Stimulated activated CD4-positive, alpha-beta T cell treated with anti-CD3 and anti-CD28 coated beads, TNF-alpha, amount 100 ng/mL, for 4 hours (primary cell): ENCODE measurements around the gene CPLX1.

ENCODE experiments used
- DNase-seq, 3 experiments: peaks; one replicate each; pipeline ENCODE4 v3.0.0-alpha.2; 2020; ENCODE audit warnings: low read depth in 3 of 3

CPLX1 gene

DNA sequence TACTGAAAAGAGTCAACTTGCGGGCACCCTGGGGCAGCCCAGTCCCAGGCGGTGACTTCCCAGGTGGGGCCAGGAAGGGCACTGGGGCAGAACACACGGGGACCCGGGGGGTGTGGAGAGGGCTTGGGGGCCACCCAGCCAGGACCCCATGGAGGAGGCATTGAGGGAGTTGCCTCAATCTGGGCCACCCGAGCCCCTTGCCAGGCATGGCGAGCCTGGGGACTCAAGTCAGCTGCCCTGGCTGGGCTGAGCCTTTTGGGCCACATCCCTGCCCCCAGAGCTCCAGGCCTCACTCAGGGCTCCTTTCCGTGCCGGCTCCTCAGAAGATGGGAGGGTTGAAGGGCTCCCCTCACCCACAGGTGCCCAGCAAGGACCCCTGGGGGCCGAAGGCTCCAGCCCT, 6.6 kb upstream of the CPLX1 start:
- no peak for DNase-seq

DNA sequence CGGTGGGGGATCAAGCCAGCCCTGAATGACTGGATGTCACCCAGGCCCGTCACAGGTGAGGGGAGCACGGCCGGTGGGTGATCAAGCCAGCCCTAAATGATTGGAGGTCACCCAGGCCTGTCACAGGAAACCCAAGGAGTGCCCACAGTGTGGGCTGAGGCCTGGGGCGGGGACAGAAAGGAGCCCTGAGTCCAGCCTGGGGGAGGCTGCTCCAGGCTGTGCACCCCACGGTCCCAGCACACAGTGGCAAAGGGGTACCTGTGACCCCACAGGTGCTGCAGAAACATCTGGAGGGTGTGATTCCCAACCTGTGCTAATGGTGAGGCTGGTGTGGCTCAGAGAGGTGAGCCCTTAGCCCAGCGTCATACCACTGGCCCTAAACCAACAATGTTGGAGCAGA, 6.2 kb upstream of the CPLX1 start:
- DNase-seq: no peak

DNA sequence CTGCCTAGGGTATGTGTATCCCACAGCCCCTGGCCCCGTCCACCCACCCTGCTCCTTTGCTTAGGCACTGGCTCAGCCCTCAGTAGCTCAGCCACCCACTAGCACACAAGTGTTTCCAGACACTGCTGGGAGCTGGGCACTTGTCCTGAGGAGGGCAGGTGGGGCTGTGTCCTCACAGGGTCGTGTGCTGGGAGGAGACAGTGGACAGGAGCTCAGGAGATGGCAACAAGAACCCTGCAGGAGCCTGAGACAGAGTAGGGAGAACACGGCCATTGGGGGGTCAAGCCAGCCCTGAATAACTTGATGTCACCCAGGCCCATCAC, 5.5 kb upstream of the CPLX1 start:
- no peak for DNase-seq

DNA sequence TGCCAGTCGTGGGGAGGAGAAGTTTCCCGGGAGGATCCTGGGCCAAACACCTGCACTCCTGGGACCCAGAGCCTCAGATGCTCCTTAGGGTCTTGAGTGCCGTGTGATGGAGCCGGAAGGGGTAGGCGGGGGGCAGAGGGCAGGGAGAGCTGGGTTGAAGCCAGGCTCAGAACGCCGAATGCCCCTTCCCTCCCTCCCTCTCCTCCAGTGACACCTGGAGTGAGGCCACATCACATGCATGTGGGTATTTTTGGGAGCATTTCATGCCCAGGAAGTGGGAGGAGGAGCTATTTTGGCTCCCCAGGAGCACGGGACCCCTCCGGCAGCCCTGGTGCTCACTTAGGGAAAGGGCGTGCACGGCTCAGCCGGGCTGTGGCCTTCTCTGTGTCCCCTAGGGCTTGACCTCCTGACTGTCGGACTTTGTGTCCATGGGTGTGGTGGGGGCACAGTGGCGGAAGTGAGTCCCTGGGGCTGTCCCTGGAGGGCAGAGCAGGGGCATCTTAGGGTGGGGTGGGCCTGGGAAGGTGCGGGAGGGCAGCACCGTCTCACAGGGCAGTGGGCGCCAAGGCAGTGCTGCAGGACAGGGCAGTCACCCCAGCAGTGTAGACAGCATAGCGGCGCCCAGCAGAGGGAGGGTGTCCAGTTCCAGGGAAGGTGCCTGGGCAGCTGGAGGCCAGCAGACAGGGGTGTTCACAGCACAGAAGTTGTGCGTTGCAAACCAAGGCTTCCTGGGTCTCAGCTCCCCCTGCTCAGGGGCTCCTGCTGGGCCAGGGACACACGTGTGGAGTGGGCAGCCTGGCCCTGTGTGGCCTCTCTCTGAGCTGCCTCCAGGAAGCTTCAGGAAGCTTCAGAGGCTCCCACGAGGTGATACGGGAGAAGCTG, 4.9 kb upstream of the CPLX1 start:
- no peak for DNase-seq

DNA sequence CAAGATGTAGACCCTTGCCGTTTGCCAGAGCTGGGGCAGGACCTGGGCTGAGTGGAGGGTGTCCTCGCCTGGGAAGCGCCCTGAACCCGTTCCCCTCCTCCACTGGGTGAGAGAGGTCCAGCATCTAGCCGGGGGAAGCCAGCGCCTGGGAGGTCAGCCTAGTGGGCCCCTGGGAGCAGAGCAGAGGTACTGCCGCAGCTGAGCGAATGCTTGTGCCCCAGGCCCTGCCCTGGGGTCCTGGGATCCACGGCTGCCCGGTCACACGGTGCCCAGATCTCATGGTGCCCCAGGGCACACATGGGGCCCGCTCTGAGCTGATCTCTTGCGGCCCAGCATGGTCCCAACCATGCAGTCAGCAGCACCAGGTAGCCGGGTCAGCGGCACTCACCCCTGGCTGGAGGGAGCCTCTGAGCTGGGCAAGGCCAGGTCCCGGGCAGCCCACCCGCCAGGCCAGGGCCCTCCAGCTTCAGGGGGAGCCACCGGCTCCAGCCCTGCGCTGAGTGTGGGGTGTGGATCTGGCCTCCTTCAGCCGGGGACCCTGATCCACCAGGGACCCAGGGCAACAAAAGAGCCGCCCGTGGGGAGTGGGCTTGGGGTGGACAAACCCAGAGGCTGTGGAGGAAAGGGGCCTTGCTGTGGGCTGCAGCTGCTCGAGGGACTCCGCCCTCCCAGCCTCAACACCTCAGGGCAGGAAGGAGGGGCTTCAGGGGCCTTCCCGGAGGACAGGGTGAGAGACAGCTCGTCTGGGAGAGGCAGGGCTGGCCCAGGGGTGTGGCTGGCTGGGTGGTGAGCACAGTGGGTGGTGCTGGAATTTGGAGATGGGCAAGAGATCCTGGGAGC, 4.1 kb upstream of the CPLX1 start:
- no peak for DNase-seq

DNA sequence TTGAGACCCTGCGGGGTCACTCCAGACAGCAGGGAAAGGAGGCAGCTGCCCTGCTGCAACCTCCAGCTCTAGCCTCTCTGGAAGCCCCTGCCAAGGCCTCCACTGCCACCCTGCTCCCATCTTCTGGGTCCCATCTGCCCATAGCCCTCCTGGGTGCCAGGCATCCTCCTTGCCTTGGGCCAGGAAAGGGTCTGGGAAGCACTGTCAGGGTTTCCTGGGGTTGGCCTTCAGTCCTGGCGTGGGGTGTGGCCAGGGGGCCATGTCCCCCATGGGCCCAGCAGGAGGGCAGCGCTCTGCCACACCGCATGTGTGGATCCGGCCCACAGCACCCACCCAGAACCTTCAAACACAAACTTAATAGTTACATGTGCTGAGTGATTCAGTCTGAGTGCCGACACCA, 3.4 kb upstream of the CPLX1 start:
- no peak for DNase-seq

DNA sequence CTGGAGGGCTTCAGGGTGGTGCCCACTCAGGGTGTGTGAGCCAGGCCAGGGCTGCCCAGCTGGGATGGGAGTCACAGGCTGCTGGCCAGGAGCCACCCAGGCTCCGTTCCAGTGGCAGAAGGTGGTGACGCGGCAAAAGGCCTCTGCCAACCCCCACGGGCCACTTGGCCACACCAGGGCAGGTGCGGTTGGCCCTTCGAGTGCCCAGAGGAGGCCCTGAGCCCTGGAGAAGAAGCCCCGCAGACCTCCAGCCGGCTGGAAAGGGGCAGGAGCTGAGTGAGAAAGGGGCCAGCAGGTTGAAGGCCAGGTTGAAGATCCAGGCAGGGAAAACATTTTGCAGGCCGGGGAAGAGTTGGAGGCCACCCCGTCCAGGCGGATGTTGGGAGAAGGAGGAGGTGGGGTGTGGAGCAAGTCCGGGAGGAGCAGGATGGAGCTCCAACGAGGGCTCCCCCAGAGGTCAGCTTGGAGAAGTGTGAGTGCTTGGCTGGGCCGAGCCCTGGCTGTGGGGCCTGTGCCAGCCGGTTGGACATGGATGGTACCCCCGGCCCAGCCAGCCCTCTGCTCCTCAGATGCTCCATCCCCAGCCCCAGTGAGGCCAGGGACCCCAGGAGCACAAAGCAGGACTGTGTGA, 2.8 kb upstream of the CPLX1 start:
- no peak for DNase-seq

DNA sequence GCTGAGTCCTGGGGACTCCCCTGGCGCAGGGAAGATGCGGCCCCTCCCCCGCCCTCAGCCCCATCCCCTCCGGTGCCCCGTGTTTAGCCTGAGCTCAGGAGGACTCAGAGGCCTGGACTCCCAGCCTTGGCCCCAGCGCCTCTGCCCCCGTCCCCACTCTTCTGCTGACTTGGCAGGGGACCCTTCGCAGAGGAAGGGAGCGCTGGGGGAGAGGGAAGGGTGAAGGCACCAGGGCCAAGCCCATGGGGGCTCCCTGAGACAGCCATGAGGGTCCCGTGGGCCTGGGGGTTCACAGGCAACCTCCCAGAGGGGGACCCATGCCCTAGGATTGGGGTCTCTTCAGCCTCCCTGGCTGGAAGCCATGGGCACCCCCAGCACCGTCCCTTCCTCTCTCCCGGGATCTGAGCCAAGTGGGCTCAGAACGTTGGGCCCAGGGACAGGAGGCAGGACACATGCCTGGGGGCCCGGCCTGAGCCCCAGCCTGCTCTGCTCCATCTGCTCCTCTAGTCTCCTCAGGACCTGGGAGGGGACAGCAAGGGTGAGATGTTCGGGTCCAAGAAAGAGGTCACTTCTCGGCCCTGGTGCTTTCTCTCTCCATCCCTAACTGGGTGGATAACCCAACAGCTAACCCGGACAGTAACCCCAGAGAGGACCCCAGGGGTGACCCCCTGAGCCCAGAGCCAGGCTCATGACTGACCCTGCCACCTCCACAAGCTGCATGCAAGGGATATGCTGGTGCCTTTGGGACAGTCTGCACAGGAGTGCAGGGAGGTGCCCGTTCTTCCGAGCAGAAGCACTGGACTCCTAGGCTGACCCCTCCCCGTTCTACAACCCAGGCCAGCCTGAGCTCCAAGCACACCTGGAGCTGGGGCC, 1.5 kb upstream of the CPLX1 start:
- no peak for DNase-seq

DNA sequence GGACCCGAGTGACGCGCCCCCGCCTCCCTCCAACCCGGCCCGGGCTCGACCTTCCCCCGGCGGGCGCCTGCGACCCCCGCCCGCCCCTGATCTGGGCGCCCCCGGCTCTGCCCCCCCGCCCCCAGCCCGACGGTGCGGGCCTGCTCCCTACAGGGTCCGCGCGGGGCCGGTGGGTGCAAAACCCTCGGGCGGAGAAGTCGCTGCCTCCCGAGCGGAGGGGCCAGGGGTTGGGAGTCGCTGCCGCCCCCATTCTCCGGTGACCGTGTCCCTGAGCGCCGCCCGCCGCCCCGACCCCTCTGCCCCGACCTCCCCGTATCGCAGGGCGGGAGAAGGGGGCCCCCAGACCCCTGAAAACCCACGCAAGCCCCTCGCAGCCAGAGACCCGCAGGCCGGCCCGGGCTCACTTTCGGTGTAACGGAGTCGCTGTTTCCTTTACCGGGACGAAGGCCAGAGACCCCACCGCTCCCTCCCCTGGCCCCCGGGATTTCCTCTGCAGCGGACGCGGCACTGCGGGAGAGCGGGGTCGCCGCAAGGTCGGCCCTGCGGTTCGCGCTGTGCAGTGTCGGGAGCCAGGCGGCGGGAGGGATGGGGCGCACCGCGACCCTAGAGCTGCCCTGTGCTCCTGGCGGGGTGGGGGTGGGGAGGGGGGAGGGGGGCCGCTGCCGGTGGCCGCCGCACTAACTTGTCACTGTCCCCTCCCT, 729 bp upstream of the CPLX1 start:
- DNase-seq: no peak

DNA sequence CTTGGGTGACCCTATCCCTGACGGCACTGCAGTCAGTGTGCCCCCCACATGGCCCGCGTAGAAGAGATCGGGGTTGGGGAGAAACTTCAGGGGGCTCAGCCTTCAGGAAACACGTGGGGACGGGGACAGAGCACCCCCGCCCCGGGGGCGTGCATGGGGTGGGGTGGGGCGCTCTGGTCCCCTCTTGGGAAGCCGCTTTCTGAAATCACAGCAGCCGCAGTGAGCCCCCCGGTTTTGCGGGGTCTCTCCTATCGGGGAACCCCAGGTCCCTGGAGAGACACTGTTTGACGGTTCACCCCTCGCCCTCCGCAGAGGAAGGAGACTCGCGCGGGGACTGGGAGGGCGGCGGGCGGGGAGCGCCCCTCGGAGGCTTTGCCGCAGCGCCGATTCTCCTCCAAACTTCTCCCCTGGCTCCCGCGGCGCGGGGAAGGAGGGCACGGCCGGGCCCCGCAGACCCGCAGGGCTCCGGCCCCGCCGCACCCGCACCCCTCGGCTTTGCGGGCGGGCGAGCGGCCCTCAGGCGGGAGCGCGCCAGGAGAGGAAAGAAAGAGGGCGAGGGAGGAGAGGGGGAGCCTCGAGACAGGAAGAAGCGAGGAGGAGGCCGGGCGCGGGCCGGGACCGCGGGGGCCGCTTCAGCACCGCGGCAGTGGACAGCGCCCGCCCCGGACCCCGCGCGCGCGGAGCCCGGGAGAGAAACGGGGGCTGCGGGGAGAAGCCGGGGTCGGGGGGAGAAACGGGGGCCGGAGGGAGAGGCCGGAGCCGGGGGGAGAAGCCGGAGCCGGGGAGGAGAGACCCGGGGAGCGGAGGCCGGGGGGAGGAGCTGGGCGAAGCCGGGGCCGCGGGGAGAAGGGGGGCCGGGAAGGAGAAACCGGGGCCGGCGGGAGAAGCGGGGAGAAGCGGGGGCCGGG, 612 bp downstream of the CPLX1 start:
- DNase-seq: peak in 1 of 3 experiments; percentile 15

DNA sequence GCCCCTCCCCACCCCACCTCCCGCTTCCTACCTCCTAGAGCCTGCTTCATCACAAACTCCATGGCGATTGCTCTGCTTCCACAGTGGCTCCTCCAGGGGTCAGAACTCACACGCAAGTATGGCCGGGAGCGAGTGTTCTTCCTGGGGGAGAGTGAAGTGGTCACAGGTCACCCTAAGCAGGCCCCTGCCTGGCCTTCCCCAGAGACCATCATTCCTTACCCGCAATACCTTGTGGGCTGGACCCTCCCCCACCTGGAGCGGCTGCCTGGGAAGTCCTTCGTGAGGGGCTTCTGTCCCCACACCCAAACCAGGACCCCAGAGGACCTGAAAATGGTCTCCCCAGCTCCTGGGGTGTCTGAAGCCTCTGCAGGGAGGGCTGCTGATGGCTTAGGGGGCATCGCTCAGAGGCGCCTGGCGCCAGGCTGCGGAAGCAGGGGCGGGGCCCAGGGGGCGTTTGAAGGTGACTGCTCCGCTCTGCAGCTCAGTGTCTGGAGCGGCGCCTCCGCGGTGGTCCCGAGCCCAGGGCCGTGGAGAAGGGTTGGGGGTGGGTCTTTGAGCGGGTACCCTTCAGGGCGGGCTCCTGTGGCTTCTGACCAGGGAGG, 1.4 kb downstream of the CPLX1 start:
- DNase-seq: no peak

DNA sequence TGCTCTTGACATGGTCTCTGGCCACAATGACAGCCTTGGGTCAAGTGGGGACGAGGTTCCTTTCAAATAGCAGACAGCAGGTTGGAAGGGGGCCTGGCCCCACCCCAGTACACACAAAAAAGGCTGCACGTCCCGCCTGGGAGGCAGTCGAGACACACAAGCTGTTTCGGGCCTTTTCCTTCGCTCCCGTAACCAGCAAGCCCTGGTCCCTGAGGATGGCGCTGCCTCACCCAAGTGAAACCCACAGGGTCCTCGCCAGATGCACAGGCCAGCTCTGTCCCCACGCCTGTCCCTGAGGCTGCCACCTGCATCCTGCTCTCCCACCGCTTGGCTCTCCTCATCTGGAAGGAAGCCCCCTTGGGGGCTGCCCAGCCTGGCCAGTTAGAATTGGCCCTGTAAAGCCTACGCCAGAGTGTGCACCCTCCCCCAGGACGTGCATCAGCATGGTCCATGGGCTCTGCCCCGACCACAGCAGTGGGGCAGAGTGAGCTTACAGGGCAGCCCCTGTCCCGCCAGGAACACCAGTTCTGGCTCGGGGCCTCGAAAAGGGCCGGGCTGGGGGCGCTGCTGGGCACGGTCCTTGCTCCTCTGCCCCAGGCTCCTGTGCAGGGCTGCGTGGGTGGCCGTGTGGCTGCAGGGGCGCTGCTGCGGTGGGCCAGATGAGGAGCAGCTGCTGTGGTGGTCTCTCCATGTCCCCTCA, 2.0 kb downstream of the CPLX1 start:
- no peak for DNase-seq

DNA sequence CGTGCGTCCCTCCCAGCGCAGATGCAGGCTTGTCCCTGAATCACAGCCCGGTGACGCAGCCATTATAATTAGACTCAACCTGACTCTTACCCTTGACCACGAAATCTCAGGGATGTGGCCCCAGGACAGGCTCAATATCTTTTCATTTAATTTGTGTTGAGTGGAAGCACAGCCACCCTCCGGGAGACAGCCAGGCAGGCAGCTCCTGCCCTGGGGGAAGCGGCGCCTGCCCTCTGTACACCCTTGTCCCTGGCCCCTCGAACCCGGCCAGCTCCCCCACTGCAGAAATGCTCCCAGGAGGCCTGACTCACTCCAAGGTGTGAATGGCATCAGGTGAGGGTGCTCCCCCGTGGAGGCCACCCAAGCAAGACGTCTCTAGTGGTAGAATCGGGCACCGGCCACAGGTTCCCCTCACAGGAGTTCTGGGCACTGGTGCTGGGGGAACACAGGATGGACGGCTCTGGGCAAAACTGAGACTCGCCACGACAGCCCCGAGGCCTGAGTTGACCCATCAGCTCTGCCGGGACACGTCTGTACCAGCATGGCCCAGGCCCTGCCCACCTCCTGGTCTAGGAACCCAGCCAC, 2.7 kb downstream of the CPLX1 start:
- no peak for DNase-seq

DNA sequence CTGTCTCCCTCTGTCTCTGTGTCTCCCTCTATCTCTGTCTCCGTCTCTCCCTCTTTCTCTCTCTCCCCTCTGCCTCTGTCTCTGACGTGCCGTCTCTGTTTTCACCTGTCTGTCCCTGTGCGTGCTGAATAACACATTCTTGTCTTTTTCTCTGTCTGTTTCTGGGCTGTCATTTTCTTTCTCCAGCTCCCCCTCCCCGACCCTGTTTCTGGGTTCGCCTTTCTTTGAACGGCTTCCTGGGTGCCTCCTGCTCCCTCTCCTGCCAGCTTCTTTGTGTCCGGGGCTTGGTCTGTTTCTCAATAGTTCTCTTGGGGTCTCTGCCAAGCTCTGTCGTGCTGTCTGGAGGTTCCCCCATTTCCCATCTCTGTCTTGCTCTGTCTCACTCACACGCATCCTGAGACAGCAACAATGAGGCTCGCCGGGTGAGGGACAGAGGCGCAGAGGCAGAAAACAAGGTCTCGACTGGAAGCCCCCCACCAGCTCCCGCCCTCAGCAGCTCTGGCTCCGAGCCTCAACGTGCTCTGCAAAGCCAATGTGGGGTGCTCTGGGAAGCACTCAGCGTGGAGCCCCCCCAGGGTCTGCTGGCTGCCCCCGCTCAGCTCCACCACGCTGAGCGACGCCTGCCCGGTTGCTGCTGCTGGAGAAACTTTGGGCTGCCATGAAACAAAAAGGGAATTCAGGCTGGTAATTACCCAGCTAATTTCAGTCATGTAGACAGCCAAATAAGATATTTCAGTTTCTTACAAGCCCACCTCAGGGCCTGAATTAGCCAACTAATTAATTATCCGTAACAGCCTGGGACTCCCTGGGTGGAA, 3.4 kb downstream of the CPLX1 start:
- no peak for DNase-seq

DNA sequence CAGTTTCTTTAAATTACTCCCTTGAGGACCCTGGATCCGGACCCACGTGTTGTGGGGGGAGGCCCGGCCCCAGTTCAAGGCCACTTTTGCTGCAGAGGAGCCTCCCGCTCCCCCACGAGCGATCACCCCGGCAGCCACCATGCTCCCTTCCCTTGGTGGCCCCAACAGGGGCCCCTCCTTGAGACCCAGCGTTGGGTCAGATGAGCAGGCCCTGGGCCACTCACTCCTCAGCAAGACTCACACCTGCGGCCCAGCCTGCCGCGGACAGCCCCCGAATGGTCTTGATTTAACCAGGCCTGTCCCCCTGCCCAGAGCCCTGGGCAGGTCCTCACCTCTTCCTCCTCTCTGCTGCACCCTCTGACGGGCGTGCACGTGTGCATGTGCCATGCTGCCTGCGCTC, 4.3 kb downstream of the CPLX1 start:
- DNase-seq: no peak

DNA sequence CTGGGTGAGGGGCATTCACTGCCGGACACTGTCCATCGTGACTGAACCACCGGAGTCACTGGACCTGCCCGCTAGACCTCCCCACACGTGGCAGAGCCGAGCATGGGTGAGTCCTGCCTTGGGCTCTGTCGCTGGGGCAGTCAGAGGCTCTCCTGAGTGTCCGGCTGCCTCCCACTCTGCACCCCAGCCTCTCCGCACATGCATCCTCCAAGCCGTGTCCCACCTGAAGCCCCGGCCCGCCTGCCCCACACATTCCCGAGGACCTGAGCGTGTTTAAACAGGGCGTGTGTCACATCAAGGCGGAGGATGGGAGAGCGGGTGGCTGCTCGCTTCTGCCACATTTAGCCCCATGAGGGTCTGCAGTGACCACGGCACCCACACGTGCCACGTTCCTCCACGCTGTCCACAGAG, 4.7 kb downstream of the CPLX1 start:
- no peak for DNase-seq

DNA sequence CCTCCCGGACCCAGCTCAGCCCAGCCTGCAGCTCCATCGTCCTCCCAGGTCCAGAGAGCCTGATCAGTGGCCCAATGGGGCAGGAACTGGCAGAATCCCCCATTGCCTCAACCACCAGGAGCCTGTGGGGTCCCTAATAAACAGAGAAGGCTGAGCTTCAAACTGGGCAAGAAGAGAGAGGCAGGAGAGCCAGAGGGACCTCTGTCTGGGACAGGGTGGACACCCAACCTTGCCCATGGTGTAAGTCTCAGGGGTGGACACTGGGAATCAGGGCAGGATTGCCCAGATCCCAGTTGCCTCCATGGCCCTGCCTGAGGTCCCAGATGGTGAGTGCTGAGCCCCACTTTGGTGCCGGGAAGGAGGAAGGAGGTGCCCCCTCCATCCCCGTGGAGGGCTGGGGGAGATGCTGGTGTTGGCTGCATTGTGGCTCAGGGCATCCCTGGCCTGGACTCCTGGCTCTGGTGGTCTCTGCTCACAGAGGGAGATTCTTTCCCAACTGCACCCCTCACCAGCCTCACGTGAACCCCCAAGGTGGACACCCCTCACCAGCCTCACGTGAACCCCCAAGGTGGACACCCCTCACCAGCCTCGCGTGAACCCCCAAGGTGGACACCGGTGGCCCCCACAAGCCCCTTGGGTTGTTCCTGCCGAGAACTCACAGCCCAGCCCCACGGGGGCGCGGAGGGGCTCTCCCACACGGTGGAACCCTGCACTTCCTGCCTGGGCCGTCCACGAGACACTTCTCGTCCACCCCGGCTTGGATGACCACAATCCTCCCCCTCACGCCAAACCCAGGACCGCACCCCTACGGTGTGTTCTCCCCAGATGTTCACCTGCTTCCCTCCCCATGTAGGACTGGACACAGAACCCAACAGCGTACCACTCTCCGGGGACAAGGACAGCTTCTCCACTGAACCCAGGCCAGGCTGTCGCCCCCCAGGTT, 5.4 kb downstream of the CPLX1 start:
- no peak for DNase-seq
